Measurements from ENCODE around the gene MARK1. TPM values are rescaled to one million over a fixed set of nuclear protein-coding genes. Genes with fewer than 3 reads are reported as not detected.

The MARK1 gene
- total RNA-seq, 1 experiment from 2014 or later: 17.8 TPM

DNA sequence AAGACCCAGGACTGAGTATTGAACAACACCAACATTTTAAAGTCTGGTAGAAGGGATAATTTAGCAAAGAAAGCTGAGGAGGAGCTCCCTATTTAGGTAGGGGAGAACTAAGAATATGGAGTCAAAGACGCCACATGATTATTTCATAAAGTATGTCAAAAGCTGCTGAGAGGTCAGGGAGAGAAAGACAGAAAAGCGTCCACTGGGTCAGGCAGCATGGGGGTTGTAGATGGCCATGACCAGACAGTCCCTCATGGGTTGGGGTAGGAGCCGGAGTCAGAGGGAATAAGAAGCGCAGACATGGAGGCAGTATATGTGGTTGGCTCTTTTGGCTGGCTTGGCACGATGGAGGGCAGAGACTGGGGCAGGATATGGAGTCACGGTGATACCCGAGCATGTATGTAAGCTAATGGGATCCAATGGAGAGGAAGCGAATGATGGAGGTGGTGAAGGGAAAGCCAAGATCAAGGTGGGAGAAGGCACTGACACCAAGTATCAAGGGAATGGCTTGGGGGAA is 167.0 kb downstream of the MARK1 start:
- no peak overlapping the region for H3K4ac ChIP-seq (ENCODE audit: low read depth, low read length)
- H3K4me1 ChIP-seq (ENCODE audit: insufficient read depth, low read length): no peaks in the 10 kb centered on the region
- H3K4me1 Mint-ChIP-seq: peaks cover 12 to 16% of the 10 kb centered on the region in 2 experiments
- peaks cover 33% of the 10 kb centered on the region for H3K27me3 Mint-ChIP-seq (ENCODE audit: low read depth)
- no peak overlapping the region for H3K27ac Mint-ChIP-seq
- peaks cover 8% of the 10 kb centered on the region for H3K27me3 ChIP-seq (ENCODE audit: insufficient read depth, low read length)
- no peak overlapping the region for H3K4me3 Mint-ChIP-seq
- H2AK5ac ChIP-seq (ENCODE audit: insufficient read length, low read length): no peak overlapping the region
- H3K9ac ChIP-seq (ENCODE audit: extremely low read depth, insufficient read length, low read length): no peak overlapping the region
- peaks cover 0 to 3% (median 0%) of the 10 kb centered on the region in 3 experiments; a peak in 2 of 7 replicates for H3K36me3 Mint-ChIP-seq (ENCODE audit: insufficient read depth in 1 of 3, low read depth in 3 of 3)
- H4K91ac ChIP-seq (ENCODE audit: insufficient read length, low read depth, low read length): no peak overlapping the region
- no peak overlapping the region for H3K4me2 ChIP-seq (ENCODE audit: insufficient read depth, insufficient read length, low read length)
- H4K5ac ChIP-seq (ENCODE audit: insufficient read length, low read depth, low read length): no peak overlapping the region
- H2BK15ac ChIP-seq (ENCODE audit: low read depth, low read length): no peak overlapping the region
- peaks cover 7% of the 10 kb centered on the region for H3K23me2 ChIP-seq (ENCODE audit: insufficient read length, low read depth, low read length, poor library complexity, severe bottlenecking)
- WGBS (ENCODE audit: extremely low coverage, insufficient read length, low lambda C conversion rate): no CpG with 5 or more reads among the region's 8 CpGs
- DNase-seq: no peak
- H3K79me2 ChIP-seq (ENCODE audit: insufficient read depth, low read length): no peaks in the 10 kb centered on the region
- TF ChIP-seq, protein P1, sequence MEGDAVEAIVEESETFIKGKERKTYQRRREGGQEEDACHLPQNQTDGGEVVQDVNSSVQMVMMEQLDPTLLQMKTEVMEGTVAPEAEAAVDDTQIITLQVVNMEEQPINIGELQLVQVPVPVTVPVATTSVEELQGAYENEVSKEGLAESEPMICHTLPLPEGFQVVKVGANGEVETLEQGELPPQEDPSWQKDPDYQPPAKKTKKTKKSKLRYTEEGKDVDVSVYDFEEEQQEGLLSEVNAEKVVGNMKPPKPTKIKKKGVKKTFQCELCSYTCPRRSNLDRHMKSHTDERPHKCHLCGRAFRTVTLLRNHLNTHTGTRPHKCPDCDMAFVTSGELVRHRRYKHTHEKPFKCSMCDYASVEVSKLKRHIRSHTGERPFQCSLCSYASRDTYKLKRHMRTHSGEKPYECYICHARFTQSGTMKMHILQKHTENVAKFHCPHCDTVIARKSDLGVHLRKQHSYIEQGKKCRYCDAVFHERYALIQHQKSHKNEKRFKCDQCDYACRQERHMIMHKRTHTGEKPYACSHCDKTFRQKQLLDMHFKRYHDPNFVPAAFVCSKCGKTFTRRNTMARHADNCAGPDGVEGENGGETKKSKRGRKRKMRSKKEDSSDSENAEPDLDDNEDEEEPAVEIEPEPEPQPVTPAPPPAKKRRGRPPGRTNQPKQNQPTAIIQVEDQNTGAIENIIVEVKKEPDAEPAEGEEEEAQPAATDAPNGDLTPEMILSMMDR (conservative IDR thresholded peaks at IDR 0.05): no peak
- no peaks in the 10 kb centered on the region for H3K9me3 Mint-ChIP-seq
- no peak overlapping the region for H3T11ph ChIP-seq (ENCODE audit: low read length)
- no peak overlapping the region; the same call in 1 of the 2 replicates for H3K14ac ChIP-seq (ENCODE audit: insufficient read depth, low read length)
- no peak overlapping the region for H2BK12ac ChIP-seq (ENCODE audit: insufficient read length, low read depth, low read length)
- no peaks in the 10 kb centered on the region for H3K79me1 ChIP-seq (ENCODE audit: insufficient read depth, low read depth, low read length, poor library complexity, severe bottlenecking)
- no peak overlapping the region for H2BK5ac ChIP-seq (ENCODE audit: insufficient read length, low read length)
- no peak overlapping the region for H3K56ac ChIP-seq (ENCODE audit: insufficient read length, low read depth, low read length)
- H2AFZ ChIP-seq (ENCODE audit: low read length): no peak overlapping the region
- no peak overlapping the region for H4K8ac ChIP-seq (replicated peaks; ENCODE audit: insufficient read length, low read depth, low read length)
- no peak overlapping the region for H2BK20ac ChIP-seq (ENCODE audit: low read depth, low read length, poor library complexity, severe bottlenecking)
- H4K20me1 ChIP-seq (ENCODE audit: control insufficient read depth, insufficient read depth, insufficient read length): no peaks in the 10 kb centered on the region
- H3K23ac ChIP-seq (ENCODE audit: insufficient read length, low read depth, low read length): no peak overlapping the region
- no peak overlapping the region for H3K27ac ChIP-seq (ENCODE audit: insufficient read length, low read depth, low read length)
- H3K9me3 ChIP-seq (ENCODE audit: control insufficient read depth, low read depth, low read length): no peaks in the 10 kb centered on the region
- no peak overlapping the region for H2BK120ac ChIP-seq (ENCODE audit: low read depth, low read length, poor library complexity, severe bottlenecking)
- H3K18ac ChIP-seq (ENCODE audit: insufficient read length, low read depth, low read length): no peak overlapping the region
